Naive thymus-derived CD4-positive, alpha-beta T cell (primary cell): ENCODE data around the gene NOC4L. TPM values are rescaled to one million over a fixed set of nuclear protein-coding genes. Genes with fewer than 3 reads are reported as not detected.

Experiments used
- ATAC-seq: fragments of 150-1000 bp; cut with Tn5 transposase; 2 replicates; pipeline ENCODE4 v1.10.0; 2021; ENCODE audit warnings: mild to moderate bottlenecking, moderate library complexity
- CTCF ChIA-PET: fragments of 350-600 bp; sonication (Branson Sonifier 250); formaldehyde crosslinking; loops from one replicate; lab custom pipeline; 2021; ENCODE audit warnings: antibody characterized with exemption; lab: Charles Lee
- POLR2A ChIA-PET: fragments of 350-600 bp; sonication (Branson Sonifier 250); formaldehyde crosslinking; loops from one replicate; lab custom pipeline; 2021; ENCODE audit warnings: antibody characterized with exemption, inconsistent platforms; lab: Charles Lee
- DNase-seq, 9 donors: peaks; one replicate each; pipeline versions ENCODE4 v3.0.0 to v3.0.0-alpha.2; 2020 to 2022; ENCODE audit warnings: mixed read lengths in 1 of 9
- H3K27ac ChIP-seq: one replicate; pipeline ENCODE4 v1.7.0; 2013; ENCODE audit warnings: mild to moderate bottlenecking, low read depth, low read length, moderate library complexity
- H3K27me3 ChIP-seq, 2 donors: one replicate each; pipeline ENCODE4 v1.7.0; 2013; ENCODE audit warnings: low read length in 2 of 2, mild to moderate bottlenecking in 2 of 2, moderate library complexity in 2 of 2; ENCODE audit not compliant: control insufficient read depth in 2 of 2, insufficient read depth in 2 of 2
- H3K36me3 ChIP-seq, 3 experiments: 1 replicate in 2 of 3; 2 replicates in 1 of 3; pipeline ENCODE4 v1.7.0; 2013; ENCODE audit warnings: low read length in 3 of 3, mild to moderate bottlenecking in 3 of 3, moderate library complexity in 1 of 3; ENCODE audit not compliant: insufficient read depth in 3 of 3, control insufficient read depth in 2 of 3
- H3K4me1 ChIP-seq, 2 donors: one replicate each; pipeline ENCODE4 v1.7.0; 2013; ENCODE audit warnings: low read length in 2 of 2, mild to moderate bottlenecking in 2 of 2, moderate library complexity in 1 of 2; ENCODE audit not compliant: control insufficient read depth in 2 of 2, insufficient read depth in 2 of 2
- H3K4me3 ChIP-seq: 2 replicates; pipeline ENCODE4 v1.7.0; 2013; ENCODE audit warnings: mild to moderate bottlenecking, low read length
- H3K9me3 ChIP-seq, 3 experiments: 1 replicate in 2 of 3; 2 replicates in 1 of 3; pipeline ENCODE4 v1.7.0; 2013; ENCODE audit warnings: low read length in 3 of 3; ENCODE audit not compliant: control insufficient read depth in 2 of 3
- H3K27ac Mint-ChIP-seq, 9 donors: one replicate each; pipeline ENCODE4 v1.8.0; 2020 to 2022; ENCODE audit warnings: mixed read lengths in 9 of 9, mild to moderate bottlenecking in 8 of 9, moderate library complexity in 5 of 9, inconsistent platforms in 2 of 9
- H3K27me3 Mint-ChIP-seq, 5 donors: one replicate each; pipeline ENCODE4 v1.8.0; 2021 to 2022; ENCODE audit warnings: mixed read lengths in 5 of 5, mild to moderate bottlenecking in 1 of 5
- H3K36me3 Mint-ChIP-seq, 5 donors: one replicate each; pipeline ENCODE4 v1.8.0; 2020 to 2022; ENCODE audit warnings: mixed read lengths in 5 of 5, mild to moderate bottlenecking in 3 of 5, inconsistent platforms in 1 of 5
- H3K4me1 Mint-ChIP-seq, 7 donors: one replicate each; pipeline ENCODE4 v1.8.0; 2020 to 2022; ENCODE audit warnings: mixed read lengths in 7 of 7, mild to moderate bottlenecking in 3 of 7, inconsistent platforms in 1 of 7
- H3K4me3 Mint-ChIP-seq, 10 donors: one replicate each; pipeline ENCODE4 v1.8.0; 2020 to 2022; ENCODE audit warnings: mild to moderate bottlenecking in 10 of 10, mixed read lengths in 10 of 10, moderate library complexity in 6 of 10, inconsistent platforms in 2 of 10
- H3K9me3 Mint-ChIP-seq, 11 donors: one replicate each; pipeline ENCODE4 v1.8.0; 2020 to 2022; ENCODE audit warnings: mixed read lengths in 11 of 11, mild to moderate bottlenecking in 4 of 11, inconsistent platforms in 1 of 11, moderate library complexity in 1 of 11
- intact Hi-C, 2 donors: fragments of 100-400 bp; cut with micrococcal nuclease; formaldehyde crosslinking; loops; one replicate each; pipeline ENCODE4 v1.15.1; 2023
- polyA plus RNA-seq, 2 donors: library from polyadenylated mRNA; unstranded; fragments of 300-500 nt; fragmentation: Illumina TruSeq; gene quantifications; one replicate each; pipeline ENCODE4 v1.2.3, GENCODE V29; 2021
- total RNA-seq, 6 experiments: library from RNA in 5 of 6; stranded (reverse) in 5 of 6; gene quantifications; 1 replicate in 5 of 6; 2 replicates in 1 of 6; pipeline ENCODE4 v1.2.3 and lab custom pipeline; 2021 to 2026

Gene NOC4L
- total RNA-seq = 10 to 100 TPM; 19.3 to 27.1 (median 21.1) TPM
- polyA plus RNA-seq = 10 to 100 TPM; 16.9 to 29.0 TPM
- total RNA-seq (lab: John Stamatoyannopoulos, UW) = 15.1 reads per million, percentile 44 among the genes with 10 or more reads in this experiment

GRCh38 chr12:132144115-132144809 lies at the start of gene NOC4L, which contains the start of gene DDX51:
Gene NOC4L (plus strand): TSS chr12:132144457. CDS start chr12:132144489, 32 bp downstream.
Gene DDX51 (minus strand): TSS chr12:132144319. CDS start chr12:132144296, 23 bp downstream.
- DNase-seq = peak; percentile 93 to 99 (median 96)
- POLR2A ChIA-PET = interaction anchor here (1.3 kb wide), 1 partner anchor 42 kb away, joined by 8 read pairs; no protein-coding TSS in a partner anchor
- intact Hi-C loops = loop anchor here (1.0 to 5.0 kb wide), 6 partner anchors 45 to 345 kb away; no protein-coding TSS in a partner anchor

GRCh38 chr12:132095520-132096409 lies 48.5 kb upstream of the NOC4L start:
- Histone ChIP-seq H3K27me3 (no peaks in the 10 kb centered on the region), H3K4me3 (no peak overlapping the region), H3K9me3 (peaks cover 0 to 6% (median 4%) of the 10 kb centered on the region in 3 experiments), H3K4me1 (peaks cover 0 to 11% of the 10 kb centered on the region in 2 donors), H3K27ac (peak overlapping the region; percentile 39), H3K36me3 (peaks cover 0 to 21% (median 4%) of the 10 kb centered on the region in 3 experiments)
- Mint-ChIP-seq H3K27ac (peak overlapping the region; percentile 87 to 98 (median 94)), H3K36me3 (peaks cover 8 to 37% (median 34%) of the 10 kb centered on the region in 5 donors), H3K4me1 (peaks cover 11 to 35% (median 28%) of the 10 kb centered on the region in 7 donors), H3K27me3 (no peaks in the 10 kb centered on the region), H3K4me3 (peak overlapping the region in 9 of 10 donors; percentile 39 to 85 (median 65)), H3K9me3 (peaks cover 5 to 22% (median 16%) of the 10 kb centered on the region in 11 donors)
- ChIA-PET CTCF (no interaction called here), POLR2A (interaction anchor here (0.6 kb wide), 1 partner anchor 87 kb away, joined by 3 read pairs; no protein-coding TSS in a partner anchor)
- DNase-seq = peak in 7 of 9 donors; percentile 8 to 48 (median 21)
- ATAC-seq = no peak
- intact Hi-C loops = loop anchor here in 1 of 2 donors (5.0 kb wide), 1 partner anchor 47 kb away; the partner anchor contains the start of genes DDX51 and NOC4L

More at GRCh38 chr12:132144115-132144809, at the start of gene NOC4L, which contains the start of gene DDX51:
- Mint-ChIP-seq H3K36me3 (peaks cover 0 to 9% (median 3%) of the 10 kb centered on the region in 5 donors), H3K4me3 (peak within 1 kb of the TSS; percentile 85 to 97 (median 90)), H3K4me1 (peaks cover 21 to 38% (median 29%) of the 10 kb centered on the region in 7 donors), H3K9me3 (peaks cover 0 to 4% (median 0%) of the 10 kb centered on the region in 11 donors), H3K27me3 (peaks cover 0 to 2% (median 0%) of the 10 kb centered on the region in 5 donors), H3K27ac (peak within 1 kb of the TSS; percentile 83 to 99 (median 96))
- CTCF ChIA-PET = interaction anchor here (1.3 kb wide), 1 partner anchor 10 kb away, joined by 4 read pairs; no protein-coding TSS in a partner anchor
- Histone ChIP-seq H3K4me3 (peak within 1 kb of the TSS; percentile 80), H3K36me3 (peaks cover 0 to 67% (median 21%) of the 10 kb centered on the region in 3 experiments), H3K27ac (peak within 1 kb of the TSS; percentile 92), H3K4me1 (peaks cover 21 to 23% of the 10 kb centered on the region in 2 donors), H3K27me3 (no peaks in the 10 kb centered on the region), H3K9me3 (no peaks in the 10 kb centered on the region)
- peak; percentile 98 for ATAC-seq

GRCh38 chr12:132099739-132100138 lies 44.5 kb upstream of the NOC4L start:
- DNase-seq (no peak), ATAC-seq (no peak)
- Mint-ChIP-seq H3K4me3 (no peak overlapping the region), H3K4me1 (peaks cover 11 to 28% (median 21%) of the 10 kb centered on the region in 7 donors), H3K27me3 (no peaks in the 10 kb centered on the region), H3K9me3 (peaks cover 5 to 22% (median 16%) of the 10 kb centered on the region in 11 donors), H3K27ac (peak overlapping the region in 4 of 9 donors; percentile 31 to 58 (median 40)), H3K36me3 (peaks cover 8 to 31% (median 28%) of the 10 kb centered on the region in 5 donors)
- H3K27me3 ChIP-seq = no peaks in the 10 kb centered on the region
- H3K27ac ChIP-seq = no peak overlapping the region
- CTCF ChIA-PET = no interaction called here
- peaks cover 0 to 17% (median 4%) of the 10 kb centered on the region in 3 experiments for H3K36me3 ChIP-seq
- intact Hi-C loops = loop anchor here in 1 of 2 donors (5.0 kb wide), 1 partner anchor 43 kb away; the partner anchor contains the start of genes DDX51 and NOC4L
- peaks cover 0 to 11% of the 10 kb centered on the region in 2 donors for H3K4me1 ChIP-seq
- POLR2A ChIA-PET = no interaction called here
- H3K4me3 ChIP-seq = no peak overlapping the region
- peaks cover 0 to 6% (median 4%) of the 10 kb centered on the region in 3 experiments for H3K9me3 ChIP-seq

GRCh38 chr12:132100306-132101065 lies 43.8 kb upstream of the NOC4L start:
- no peak overlapping the region for H3K27ac Mint-ChIP-seq
- H3K9me3 ChIP-seq = peaks cover 0 to 6% (median 4%) of the 10 kb centered on the region in 3 experiments
- H3K27ac ChIP-seq = no peak overlapping the region
- DNase-seq (no peak), ATAC-seq (no peak)
- peaks cover 0 to 22% (median 4%) of the 10 kb centered on the region in 3 experiments for H3K36me3 ChIP-seq
- no peaks in the 10 kb centered on the region for H3K27me3 Mint-ChIP-seq
- ChIA-PET POLR2A (no interaction called here), CTCF (no interaction called here)
- H3K36me3 Mint-ChIP-seq = peaks cover 12 to 34% (median 25%) of the 10 kb centered on the region in 5 donors
- intact Hi-C loops = no loop called here
- H3K27me3 ChIP-seq = no peaks in the 10 kb centered on the region
- H3K4me3 ChIP-seq = no peak overlapping the region
- no peak overlapping the region for H3K4me3 Mint-ChIP-seq
- peaks cover 7 to 25% (median 15%) of the 10 kb centered on the region in 7 donors for H3K4me1 Mint-ChIP-seq
- H3K9me3 Mint-ChIP-seq = peaks cover 5 to 20% (median 15%) of the 10 kb centered on the region in 11 donors
- H3K4me1 ChIP-seq = peaks cover 0 to 5% of the 10 kb centered on the region in 2 donors

GRCh38 chr12:132102297-132102696 lies 42.0 kb upstream of the NOC4L start:
- Histone ChIP-seq H3K27ac (no peak overlapping the region), H3K9me3 (no peaks in the 10 kb centered on the region), H3K4me3 (no peak overlapping the region), H3K36me3 (peaks cover 0 to 24% (median 3%) of the 10 kb centered on the region in 3 experiments), H3K4me1 (no peaks in the 10 kb centered on the region), H3K27me3 (no peaks in the 10 kb centered on the region)
- Mint-ChIP-seq H3K4me3 (no peak overlapping the region), H3K27me3 (no peaks in the 10 kb centered on the region), H3K36me3 (peaks cover 4 to 22% (median 17%) of the 10 kb centered on the region in 5 donors), H3K9me3 (peaks cover 0 to 6% (median 3%) of the 10 kb centered on the region in 11 donors), H3K27ac (no peak overlapping the region), H3K4me1 (peaks cover 0 to 10% (median 3%) of the 10 kb centered on the region in 7 donors)
- ATAC-seq (no peak), DNase-seq (no peak)
- ChIA-PET CTCF (no interaction called here), POLR2A (no interaction called here)
- intact Hi-C loops = no loop called here
